Endothelial cell (in vitro differentiated cells): ENCODE results near the gene CACNA1H. TPM values are rescaled to one million over a fixed set of nuclear protein-coding genes. Genes with fewer than 3 reads are reported as not detected.

Experiments
- DNase-seq: peaks from one replicate; pipeline ENCODE4 v3.0.0; 2021; ENCODE audit warnings: low spot score
- H3K27ac Mint-ChIP-seq: one replicate; pipeline ENCODE4 v1.8.0; 2021; ENCODE audit warnings: mixed read lengths, inconsistent platforms; ENCODE audit not compliant: unreplicated experiment
- H3K27me3 Mint-ChIP-seq: one replicate; pipeline ENCODE4 v1.8.0; 2021; ENCODE audit warnings: mild to moderate bottlenecking, moderate library complexity, mixed read lengths, inconsistent platforms; ENCODE audit not compliant: unreplicated experiment
- H3K36me3 Mint-ChIP-seq: one replicate; pipeline ENCODE4 v1.8.0; 2021; ENCODE audit warnings: mild to moderate bottlenecking, low read depth, mixed read lengths, inconsistent platforms; ENCODE audit not compliant: unreplicated experiment
- H3K4me1 Mint-ChIP-seq: one replicate; pipeline ENCODE4 v1.8.0; 2021; ENCODE audit warnings: mild to moderate bottlenecking, mixed read lengths, inconsistent platforms; ENCODE audit not compliant: unreplicated experiment
- H3K4me3 Mint-ChIP-seq: one replicate; pipeline ENCODE4 v1.8.0; 2021; ENCODE audit warnings: mild to moderate bottlenecking, mixed read lengths, inconsistent platforms; ENCODE audit not compliant: unreplicated experiment
- H3K9me3 Mint-ChIP-seq: one replicate; pipeline ENCODE4 v1.8.0; 2021; ENCODE audit warnings: mixed read lengths, inconsistent platforms; ENCODE audit not compliant: unreplicated experiment
- total RNA-seq: library from RNA; stranded (reverse); fragmentation: NEBNext Ultra II Directional; extraction: Animal tissue kit (Norgen Biotek cat#: 25700); gene quantifications from one replicate; pipeline ENCODE4 v1.2.1, GENCODE V29; 2021; ENCODE audit not compliant: unreplicated experiment
- TF ChIP-seq, protein P1 (sequence below): fragments of 200-600 bp; sonication (generic); IDR thresholded peaks from one replicate; pipeline ENCODE4 v1.5.0; 2021; ENCODE audit warnings: antibody characterized with exemption; ENCODE audit not compliant: unreplicated experiment

The CACNA1H gene
- total RNA-seq, 1 donor from 2014 or later, result 3.4 TPM

DNA sequence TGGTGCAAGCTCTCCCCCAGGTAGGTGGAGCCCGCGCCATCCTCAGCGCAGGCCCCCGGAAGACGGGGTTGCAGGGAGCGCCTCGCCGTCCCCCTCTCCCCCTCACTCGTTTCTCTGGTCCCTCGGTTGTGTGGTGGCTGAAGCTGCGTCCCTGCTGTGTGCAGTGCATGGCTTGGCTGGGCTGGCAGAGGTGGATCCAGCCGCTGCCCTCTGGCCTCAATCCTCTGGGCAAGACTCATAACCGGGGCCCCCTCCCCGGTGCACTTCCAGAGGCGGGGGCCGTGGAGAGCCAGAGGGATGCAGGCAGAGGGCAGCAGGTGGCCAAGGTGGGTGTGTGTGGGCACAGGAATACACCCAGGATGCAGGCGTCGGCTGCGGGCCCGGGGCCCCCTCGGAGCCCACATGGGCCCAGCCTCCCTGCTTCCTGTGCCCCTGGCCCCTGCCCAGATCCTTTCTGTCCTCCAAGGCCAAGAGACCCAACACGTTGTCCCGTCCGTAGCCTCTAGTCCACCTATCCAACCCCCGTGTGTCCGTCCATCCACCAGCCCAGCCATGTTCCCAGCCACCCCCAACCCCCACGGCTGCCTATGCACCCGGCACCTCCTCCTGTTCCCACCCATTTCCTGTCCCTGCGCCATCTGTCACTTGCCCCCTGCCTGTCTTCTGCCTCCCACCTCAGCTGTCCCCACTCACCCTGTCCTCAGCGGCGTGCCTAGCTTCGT lies 62.8 kb downstream of the CACNA1H start:
- no peaks in the 10 kb centered on the region for H3K9me3 Mint-ChIP-seq
- H3K36me3 Mint-ChIP-seq, result no peaks in the 10 kb centered on the region
- H3K4me1 Mint-ChIP-seq, result no peaks in the 10 kb centered on the region
- DNase-seq, result no peak
- no peak overlapping the region for H3K4me3 Mint-ChIP-seq
- no peaks in the 10 kb centered on the region for H3K27me3 Mint-ChIP-seq
- H3K27ac Mint-ChIP-seq, result no peak overlapping the region
- TF ChIP-seq, protein P1, sequence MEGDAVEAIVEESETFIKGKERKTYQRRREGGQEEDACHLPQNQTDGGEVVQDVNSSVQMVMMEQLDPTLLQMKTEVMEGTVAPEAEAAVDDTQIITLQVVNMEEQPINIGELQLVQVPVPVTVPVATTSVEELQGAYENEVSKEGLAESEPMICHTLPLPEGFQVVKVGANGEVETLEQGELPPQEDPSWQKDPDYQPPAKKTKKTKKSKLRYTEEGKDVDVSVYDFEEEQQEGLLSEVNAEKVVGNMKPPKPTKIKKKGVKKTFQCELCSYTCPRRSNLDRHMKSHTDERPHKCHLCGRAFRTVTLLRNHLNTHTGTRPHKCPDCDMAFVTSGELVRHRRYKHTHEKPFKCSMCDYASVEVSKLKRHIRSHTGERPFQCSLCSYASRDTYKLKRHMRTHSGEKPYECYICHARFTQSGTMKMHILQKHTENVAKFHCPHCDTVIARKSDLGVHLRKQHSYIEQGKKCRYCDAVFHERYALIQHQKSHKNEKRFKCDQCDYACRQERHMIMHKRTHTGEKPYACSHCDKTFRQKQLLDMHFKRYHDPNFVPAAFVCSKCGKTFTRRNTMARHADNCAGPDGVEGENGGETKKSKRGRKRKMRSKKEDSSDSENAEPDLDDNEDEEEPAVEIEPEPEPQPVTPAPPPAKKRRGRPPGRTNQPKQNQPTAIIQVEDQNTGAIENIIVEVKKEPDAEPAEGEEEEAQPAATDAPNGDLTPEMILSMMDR, result no peak

DNA sequence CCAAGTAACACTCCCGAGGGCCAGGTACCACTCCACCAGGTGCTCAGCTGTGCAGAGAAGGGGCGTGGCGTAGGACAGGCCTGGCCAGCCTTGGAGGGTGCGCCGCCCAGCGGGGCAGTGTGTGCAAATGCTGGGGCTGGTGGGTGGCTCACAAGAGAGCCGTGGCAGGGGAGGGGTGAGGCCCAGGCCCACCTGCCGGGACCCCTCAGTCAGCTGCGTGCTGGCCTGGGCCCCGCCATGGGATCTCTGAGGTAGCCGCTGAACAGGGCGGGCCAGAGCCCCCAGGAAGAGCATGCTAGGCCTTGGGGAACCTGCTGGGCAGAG lies 63.4 kb downstream of the CACNA1H start:
- Mint-ChIP-seq H3K27me3 (no peaks in the 10 kb centered on the region), H3K27ac (no peak overlapping the region), H3K4me1 (no peaks in the 10 kb centered on the region), H3K9me3 (no peaks in the 10 kb centered on the region), H3K36me3 (no peaks in the 10 kb centered on the region), H3K4me3 (no peak overlapping the region)
- TF ChIP-seq, protein P1, result no peak
- no peak for DNase-seq

DNA sequence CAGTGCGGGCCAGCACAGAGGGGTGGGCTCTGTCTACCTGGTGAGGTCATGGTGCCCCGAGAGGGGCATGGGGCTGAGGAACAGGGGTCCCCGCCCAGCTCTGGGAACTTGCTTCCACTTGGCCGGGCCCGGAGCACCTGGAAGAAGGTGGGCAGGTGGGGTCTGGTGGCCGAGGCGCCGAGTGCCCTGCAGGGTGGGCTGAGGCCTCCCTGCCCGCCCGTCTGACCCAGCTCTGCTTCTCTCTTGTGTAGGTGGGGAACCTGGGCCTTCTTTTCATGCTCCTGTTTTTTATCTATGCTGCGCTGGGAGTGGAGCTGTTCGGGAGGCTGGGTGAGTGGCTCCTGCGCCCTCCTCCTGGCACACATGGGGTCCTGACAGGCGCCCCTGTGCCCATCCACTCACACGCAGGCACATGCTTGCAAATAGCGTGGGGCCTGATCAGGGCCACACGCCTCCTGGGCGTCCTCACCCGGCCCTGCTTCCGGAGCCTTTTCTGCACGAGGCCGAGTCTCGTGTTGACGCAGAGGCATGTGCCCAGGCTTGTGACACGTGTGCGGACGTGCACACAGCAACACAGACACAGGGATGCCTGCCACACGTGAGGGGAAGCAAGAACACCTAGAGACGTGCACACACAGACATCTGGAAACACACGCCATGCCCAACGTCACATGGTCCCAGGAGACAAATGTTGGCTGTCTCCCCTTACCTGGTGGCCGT lies 63.9 kb downstream of the CACNA1H start:
- Mint-ChIP-seq H3K36me3 (no peaks in the 10 kb centered on the region), H3K27me3 (no peaks in the 10 kb centered on the region), H3K9me3 (no peaks in the 10 kb centered on the region), H3K4me1 (no peaks in the 10 kb centered on the region), H3K27ac (no peak overlapping the region), H3K4me3 (no peak overlapping the region)
- TF ChIP-seq, protein P1, result no peak
- no peak for DNase-seq

DNA sequence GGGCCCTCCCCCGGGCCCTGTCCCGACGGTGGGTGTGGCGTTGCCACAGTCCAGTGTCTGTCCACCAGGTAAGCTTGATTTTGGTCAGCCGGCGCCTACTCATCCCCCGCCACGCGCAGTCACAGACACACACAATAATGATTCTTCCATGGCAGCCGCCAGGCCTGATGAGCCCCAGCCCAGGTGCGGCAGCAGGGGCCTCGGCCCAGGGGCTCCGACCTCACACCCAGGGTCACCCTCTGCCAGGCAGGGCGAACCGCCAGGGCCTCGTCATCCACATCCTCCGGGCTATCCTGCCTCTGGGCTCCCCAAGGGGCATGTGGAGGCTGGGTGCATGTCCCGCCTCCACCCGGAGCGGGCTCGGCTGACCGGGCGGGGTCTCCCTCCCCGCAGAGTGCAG lies 64.6 kb downstream of the CACNA1H start:
- Mint-ChIP-seq H3K36me3 (no peaks in the 10 kb centered on the region), H3K9me3 (no peaks in the 10 kb centered on the region), H3K4me3 (no peak overlapping the region), H3K27ac (no peak overlapping the region), H3K4me1 (no peaks in the 10 kb centered on the region), H3K27me3 (no peaks in the 10 kb centered on the region)
- TF ChIP-seq, protein P1, result no peak
- no peak for DNase-seq
